HTERT RPE-1 (cell line): ENCODE measurements around the gene PKLR.
"Not testable (repeated sequence)": the region's sequence is repeated elsewhere in the genome, so short reads cannot be mapped to it uniquely, and the experiment has no call there.

Experiments
- in situ Hi-C: fragments of 300-500 bp; cut with MboI; formaldehyde crosslinking; loops from 4 replicates; pipeline ENCODE4 v1.14.3; 2020; ENCODE audit warnings: low sequenced_read_pairs

The PKLR gene

GRCh38 chr1:155256058-155256852 is 45.0 kb downstream of the PKLR start:
- in situ Hi-C loops, result no loop called here

- in situ Hi-C loops, result no loop called here
Observed at GRCh38 chr1:155255243-155256007, 45.8 kb downstream of the PKLR start, which contains the start of gene ENTREP3. Gene ENTREP3, minus strand, starts transcription at chr1:155255483. Its CDS starts 606 bp downstream, at chr1:155254877.

- in situ Hi-C loops, result no loop called here
Observed at GRCh38 chr1:155254714-155255242, 46.5 kb downstream of the PKLR start.

GRCh38 chr1:155254228-155254713 is 47.0 kb downstream of the PKLR start:
- in situ Hi-C loops, result no loop called here

GRCh38 chr1:155253797-155254196 is 47.4 kb downstream of the PKLR start:
- in situ Hi-C loops, result no loop called here

- in situ Hi-C loops, result no loop called here
Observed at GRCh38 chr1:155253208-155253607, 48.0 kb downstream of the PKLR start.

- in situ Hi-C loops, result no loop called here
Observed at GRCh38 chr1:155251566-155251965, 49.7 kb downstream of the PKLR start.

GRCh38 chr1:155250633-155251449 is 50.4 kb downstream of the PKLR start:
- in situ Hi-C loops, result no loop called here

GRCh38 chr1:155250246-155250632 is 51.0 kb downstream of the PKLR start:
- in situ Hi-C loops, result no loop called here

- in situ Hi-C loops, result no loop called here
Observed at GRCh38 chr1:155247667-155248553, 53.3 kb downstream of the PKLR start.

GRCh38 chr1:155246796-155247195 is 54.4 kb downstream of the PKLR start:
- in situ Hi-C loops, result not testable (repeated sequence)

- in situ Hi-C loops, result no loop called here
Observed at GRCh38 chr1:155245163-155245524, 56.1 kb downstream of the PKLR start.

- in situ Hi-C loops, result no loop called here
Observed at GRCh38 chr1:155244368-155245162, 56.7 kb downstream of the PKLR start.

- in situ Hi-C loops, result no loop called here
Observed at GRCh38 chr1:155242805-155243358, 58.4 kb downstream of the PKLR start.

GRCh38 chr1:155241841-155242264 is 59.4 kb downstream of the PKLR start:
- in situ Hi-C loops, result no loop called here

GRCh38 chr1:155241069-155241679 is 60.1 kb downstream of the PKLR start:
- in situ Hi-C loops, result no loop called here
